ENCODE measurements around the gene HSPBP1.

DNA sequence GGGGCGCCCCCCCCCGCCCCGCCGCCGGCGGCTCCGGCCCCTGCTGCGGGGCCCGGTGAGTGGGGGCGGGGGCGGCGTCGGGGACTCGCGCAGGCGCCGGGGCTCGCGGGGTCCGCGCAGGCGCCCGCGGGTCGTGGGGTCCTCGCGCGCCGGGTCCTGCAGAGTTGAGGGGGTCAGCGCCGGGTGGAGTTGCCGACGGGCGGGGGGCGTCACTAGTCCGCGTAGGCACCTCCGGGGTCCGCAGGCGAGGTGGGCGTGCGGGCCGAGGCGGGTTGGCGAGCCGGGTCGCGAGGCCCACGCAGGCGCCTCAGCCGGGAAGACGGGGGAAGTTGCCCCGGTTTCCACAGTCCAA is 21.5 kb downstream of the HSPBP1 start:
- TF ChIP-seq, protein P1, sequence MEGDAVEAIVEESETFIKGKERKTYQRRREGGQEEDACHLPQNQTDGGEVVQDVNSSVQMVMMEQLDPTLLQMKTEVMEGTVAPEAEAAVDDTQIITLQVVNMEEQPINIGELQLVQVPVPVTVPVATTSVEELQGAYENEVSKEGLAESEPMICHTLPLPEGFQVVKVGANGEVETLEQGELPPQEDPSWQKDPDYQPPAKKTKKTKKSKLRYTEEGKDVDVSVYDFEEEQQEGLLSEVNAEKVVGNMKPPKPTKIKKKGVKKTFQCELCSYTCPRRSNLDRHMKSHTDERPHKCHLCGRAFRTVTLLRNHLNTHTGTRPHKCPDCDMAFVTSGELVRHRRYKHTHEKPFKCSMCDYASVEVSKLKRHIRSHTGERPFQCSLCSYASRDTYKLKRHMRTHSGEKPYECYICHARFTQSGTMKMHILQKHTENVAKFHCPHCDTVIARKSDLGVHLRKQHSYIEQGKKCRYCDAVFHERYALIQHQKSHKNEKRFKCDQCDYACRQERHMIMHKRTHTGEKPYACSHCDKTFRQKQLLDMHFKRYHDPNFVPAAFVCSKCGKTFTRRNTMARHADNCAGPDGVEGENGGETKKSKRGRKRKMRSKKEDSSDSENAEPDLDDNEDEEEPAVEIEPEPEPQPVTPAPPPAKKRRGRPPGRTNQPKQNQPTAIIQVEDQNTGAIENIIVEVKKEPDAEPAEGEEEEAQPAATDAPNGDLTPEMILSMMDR (IDR thresholded peaks at IDR 0.05), result no peak
- TF ChIP-seq POLR2A (IDR thresholded peaks at IDR 0.05), result no peak

Measured in adrenal gland (tissue), 5 donors.